Activated B cell treated with CpG ODN at 0.5 μM for 24 hours (primary cell): ENCODE results near the gene HNRNPA2B1. TPM values are rescaled to one million over a fixed set of nuclear protein-coding genes. Genes with fewer than 3 reads are reported as not detected.

Experiments
- ATAC-seq: fragments of 200-7000 bp; cut with Tn5 transposase; one replicate; pipeline ENCODE4 v1.10.0; 2021; ENCODE audit warnings: low read depth, mild to moderate bottlenecking, moderate library complexity
- CTCF ChIA-PET: fragments of 350-600 bp; sonication (Branson Sonifier 250); formaldehyde crosslinking; loops from one replicate; lab custom pipeline; 2021; ENCODE audit warnings: antibody characterized with exemption; lab: Charles Lee
- POLR2A ChIA-PET: fragments of 350-600 bp; sonication (Branson Sonifier 250); formaldehyde crosslinking; loops from one replicate; lab custom pipeline; 2021; ENCODE audit warnings: antibody characterized with exemption; lab: Charles Lee
- DNase-seq: peaks from one replicate; pipeline ENCODE4 v3.0.0; 2022
- H3K27ac Mint-ChIP-seq: one replicate; pipeline ENCODE4 v1.8.0; 2020; ENCODE audit warnings: mixed read lengths
- H3K27me3 Mint-ChIP-seq: one replicate; pipeline ENCODE4 v1.8.0; 2021; ENCODE audit warnings: mixed read lengths
- H3K36me3 Mint-ChIP-seq: one replicate; pipeline ENCODE4 v1.8.0; 2021; ENCODE audit warnings: low read depth, mixed read lengths
- H3K4me1 Mint-ChIP-seq: one replicate; pipeline ENCODE4 v1.8.0; 2021; ENCODE audit warnings: mixed read lengths
- H3K4me3 Mint-ChIP-seq: one replicate; pipeline ENCODE4 v1.8.0; 2020; ENCODE audit warnings: mild to moderate bottlenecking, mixed read lengths
- H3K9me3 Mint-ChIP-seq: one replicate; pipeline ENCODE4 v1.8.0; 2020; ENCODE audit warnings: mixed read lengths
- intact Hi-C: fragments of 100-400 bp; cut with micrococcal nuclease; formaldehyde crosslinking; loops from one replicate; pipeline ENCODE4 v1.15.1; 2024
- total RNA-seq: library from RNA; stranded (reverse); gene quantifications from 2 replicates; pipeline ENCODE4 v1.2.3, GENCODE V29; 2022
- TF ChIP-seq, protein P1 (sequence below): fragments of 200-600 bp; IDR thresholded peaks from one replicate; pipeline ENCODE4 v1.8.0; 2022; ENCODE audit warnings: antibody characterized with exemption, mild to moderate bottlenecking

The HNRNPA2B1 gene
- total RNA-seq, 1 donor from 2014 or later = 634 TPM

- peaks cover 43% of the 10 kb centered on the region for H3K36me3 Mint-ChIP-seq
- peaks cover 68% of the 10 kb centered on the region for H3K4me1 Mint-ChIP-seq
- TF ChIP-seq, protein P1, sequence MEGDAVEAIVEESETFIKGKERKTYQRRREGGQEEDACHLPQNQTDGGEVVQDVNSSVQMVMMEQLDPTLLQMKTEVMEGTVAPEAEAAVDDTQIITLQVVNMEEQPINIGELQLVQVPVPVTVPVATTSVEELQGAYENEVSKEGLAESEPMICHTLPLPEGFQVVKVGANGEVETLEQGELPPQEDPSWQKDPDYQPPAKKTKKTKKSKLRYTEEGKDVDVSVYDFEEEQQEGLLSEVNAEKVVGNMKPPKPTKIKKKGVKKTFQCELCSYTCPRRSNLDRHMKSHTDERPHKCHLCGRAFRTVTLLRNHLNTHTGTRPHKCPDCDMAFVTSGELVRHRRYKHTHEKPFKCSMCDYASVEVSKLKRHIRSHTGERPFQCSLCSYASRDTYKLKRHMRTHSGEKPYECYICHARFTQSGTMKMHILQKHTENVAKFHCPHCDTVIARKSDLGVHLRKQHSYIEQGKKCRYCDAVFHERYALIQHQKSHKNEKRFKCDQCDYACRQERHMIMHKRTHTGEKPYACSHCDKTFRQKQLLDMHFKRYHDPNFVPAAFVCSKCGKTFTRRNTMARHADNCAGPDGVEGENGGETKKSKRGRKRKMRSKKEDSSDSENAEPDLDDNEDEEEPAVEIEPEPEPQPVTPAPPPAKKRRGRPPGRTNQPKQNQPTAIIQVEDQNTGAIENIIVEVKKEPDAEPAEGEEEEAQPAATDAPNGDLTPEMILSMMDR = no peak
- CTCF ChIA-PET = no interaction called here
- H3K27me3 Mint-ChIP-seq = no peaks in the 10 kb centered on the region
- H3K9me3 Mint-ChIP-seq = no peaks in the 10 kb centered on the region
- H3K4me3 Mint-ChIP-seq = no peak overlapping the region
- no peak for DNase-seq
- intact Hi-C loops = no loop called here
- H3K27ac Mint-ChIP-seq = peak overlapping the region; percentile 72
- ATAC-seq = no peak
- POLR2A ChIA-PET = interaction anchor here (1.4 to 3.0 kb wide), 4 partner anchors 11 to 32 kb away, joined by 4 to 9 read pairs (median 6); partner anchors contain the start of genes CBX3, HNRNPA2B1 and NFE2L3
These were observed 16.8 kb downstream of the HNRNPA2B1 start for GRCh38 chr7:26183545-26184280.

- TF ChIP-seq, protein P1 = no peak
- no peak overlapping the region for H3K27ac Mint-ChIP-seq
- no peaks in the 10 kb centered on the region for H3K9me3 Mint-ChIP-seq
- ChIA-PET POLR2A (interaction anchor here (0.5 to 3.0 kb wide), 6 partner anchors 9 to 133 kb away, joined by 3 to 15 read pairs (median 7); partner anchors contain the start of genes CBX3 and NFE2L3), CTCF (no interaction called here)
- ATAC-seq (no peak), DNase-seq (no peak)
- peaks cover 32% of the 10 kb centered on the region for H3K36me3 Mint-ChIP-seq
- peaks cover 59% of the 10 kb centered on the region for H3K4me1 Mint-ChIP-seq
- no peaks in the 10 kb centered on the region for H3K27me3 Mint-ChIP-seq
- intact Hi-C loops = no loop called here
- H3K4me3 Mint-ChIP-seq = no peak overlapping the region
These were observed 17.8 kb downstream of the HNRNPA2B1 start for GRCh38 chr7:26182706-26183105.

DNA sequence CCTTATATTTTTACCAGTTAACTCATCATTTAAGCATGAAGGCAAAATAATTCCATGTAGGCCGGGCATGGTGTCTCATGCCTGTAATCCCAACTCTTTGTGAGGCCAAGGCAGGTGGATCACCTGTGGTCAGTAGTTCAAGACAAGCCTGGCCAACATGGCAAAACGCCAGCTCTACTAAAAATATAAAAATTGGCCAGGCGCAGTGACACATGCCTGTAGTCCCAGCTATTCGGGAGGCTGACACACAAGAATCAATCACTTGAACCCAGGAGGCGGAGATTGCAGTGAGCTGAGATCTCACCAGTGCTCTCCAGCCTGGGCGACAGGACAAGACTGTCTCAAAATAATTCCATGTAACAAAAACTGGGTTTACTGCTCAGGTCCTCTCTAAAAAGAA, 18.3 kb downstream of the HNRNPA2B1 start:
- Mint-ChIP-seq H3K4me3 (no peak overlapping the region), H3K4me1 (peaks cover 54% of the 10 kb centered on the region), H3K27ac (no peak overlapping the region), H3K36me3 (peaks cover 30% of the 10 kb centered on the region), H3K9me3 (no peaks in the 10 kb centered on the region), H3K27me3 (no peaks in the 10 kb centered on the region)
- DNase-seq (no peak), ATAC-seq (no peak)
- ChIA-PET POLR2A (interaction anchor here (0.6 to 2.5 kb wide), 5 partner anchors 10 to 113 kb away, joined by 3 to 15 read pairs (median 6); partner anchors contain the start of gene NFE2L3), CTCF (no interaction called here)
- TF ChIP-seq, protein P1 = no peak
- intact Hi-C loops = no loop called here

DNA sequence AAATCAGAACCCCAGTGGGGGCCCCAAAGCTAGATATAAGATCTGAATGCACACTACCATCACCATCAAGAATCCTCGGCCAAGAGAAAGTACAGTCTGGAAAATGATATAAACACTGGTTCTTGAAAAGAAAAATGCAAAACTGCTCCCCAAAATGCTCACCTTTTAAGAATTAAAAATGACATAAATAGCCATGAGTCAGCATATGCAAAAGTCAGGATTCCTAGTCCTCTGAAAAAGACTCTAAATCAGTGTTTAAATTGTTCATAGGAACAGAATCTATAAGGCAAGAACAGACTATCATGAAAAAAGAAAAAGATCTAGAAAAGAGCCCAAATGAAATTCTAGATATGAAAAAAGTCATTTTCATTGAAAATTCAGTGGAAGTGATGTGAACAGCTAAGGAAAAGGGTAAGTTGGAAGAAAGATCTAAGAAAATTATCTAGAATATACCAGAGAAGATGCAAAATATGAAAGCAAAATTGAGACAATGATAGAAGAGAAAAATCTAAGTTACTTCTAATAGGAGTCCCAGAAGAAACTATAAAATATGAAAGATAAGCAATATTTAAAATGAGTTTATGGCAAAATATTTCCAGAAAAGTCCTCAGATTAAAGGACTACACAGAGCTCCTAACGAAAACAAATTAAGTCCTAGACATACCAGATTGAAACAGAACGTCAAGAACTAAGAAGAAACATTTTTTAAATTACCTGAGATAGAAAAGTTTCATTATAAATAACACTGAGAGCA, 18.9 kb downstream of the HNRNPA2B1 start:
- no peaks in the 10 kb centered on the region for H3K9me3 Mint-ChIP-seq
- H3K27me3 Mint-ChIP-seq = no peaks in the 10 kb centered on the region
- ATAC-seq (no peak), DNase-seq (no peak)
- H3K4me1 Mint-ChIP-seq = peaks cover 48% of the 10 kb centered on the region
- no peak overlapping the region for H3K4me3 Mint-ChIP-seq
- H3K36me3 Mint-ChIP-seq = peaks cover 28% of the 10 kb centered on the region
- intact Hi-C loops = no loop called here
- ChIA-PET POLR2A (interaction anchor here (0.6 to 2.5 kb wide), 6 partner anchors 10 to 114 kb away, joined by 3 to 15 read pairs (median 4); partner anchors contain the start of gene NFE2L3), CTCF (interaction anchor here (1.4 kb wide), 1 partner anchor 10 kb away, joined by 5 read pairs; no protein-coding TSS in a partner anchor)
- TF ChIP-seq, protein P1 = no peak
- H3K27ac Mint-ChIP-seq = no peak overlapping the region
